Gastrocnemius medialis (tissue), 4 donors: ENCODE data around the gene ZMYM2. TPM values are rescaled to one million over a fixed set of nuclear protein-coding genes. Genes with fewer than 3 reads are reported as not detected.
"Not testable (repeated sequence)": the region's sequence is repeated elsewhere in the genome, so short reads cannot be mapped to it uniquely, and the experiment has no call there.

Experiments
- ATAC-seq, 2 donors: fragments of 150-250 bp; one replicate each; pipeline ENCODE4 v1.9.1; 2016
- DNase-seq, 2 donors: peaks; one replicate each; pipeline ENCODE4 v3.0.0-alpha.2; 2019
- H3K27ac ChIP-seq, 4 donors: fragments of 200-600 bp; sonication (generic); 1 replicate in 1 of 4; 2 replicates in 3 of 4; pipeline ENCODE4 v1.5.1; 2016 to 2018; ENCODE audit warnings: mild to moderate bottlenecking in 2 of 4, moderate library complexity in 1 of 4
- H3K27me3 ChIP-seq, 3 donors: fragments of 200-600 bp; sonication (generic) in 2 of 3; 1 replicate in 1 of 3; 2 replicates in 2 of 3; pipeline versions ENCODE4 v1.5.1 to v1.6.0; 2016 to 2019; ENCODE audit warnings: mild to moderate bottlenecking in 1 of 3, moderate library complexity in 1 of 3
- H3K36me3 ChIP-seq, 2 donors: fragments of 200-600 bp; sonication (generic) in 1 of 2; one replicate each; pipeline ENCODE4 v1.5.1; 2017 to 2018
- H3K4me1 ChIP-seq, 2 donors: fragments of 200-600 bp; sonication (generic) in 1 of 2; one replicate each; pipeline ENCODE4 v1.5.1; 2016 to 2017; ENCODE audit warnings: mild to moderate bottlenecking in 2 of 2
- H3K4me3 ChIP-seq, 4 donors: fragments of 200-600 bp; sonication (generic) in 3 of 4; 1 replicate in 1 of 4; 2 replicates in 3 of 4; pipeline ENCODE4 v1.5.1; 2016 to 2019; ENCODE audit warnings: mild to moderate bottlenecking in 2 of 4
- H3K9me3 ChIP-seq, 3 donors: fragments of 200-600 bp; sonication (generic) in 2 of 3; 1 replicate in 1 of 3; 2 replicates in 2 of 3; pipeline ENCODE4 v1.5.1; 2016 to 2019
- CTCF ChIP-seq, 5 experiments: fragments of 450-650 bp in 3 of 5; fragments of 200-600 bp in 2 of 5; sonication (generic) in 2 of 5; IDR thresholded peaks in 4 of 5; conservative IDR thresholded peaks in 1 of 5; 1 replicate in 4 of 5; 2 replicates in 1 of 5; pipeline ENCODE4 v1.5.1; 2016 to 2019; ENCODE audit warnings: antibody characterized with exemption in 5 of 5, mild to moderate bottlenecking in 3 of 5, moderate library complexity in 3 of 5
- POLR2A ChIP-seq, 2 donors: fragments of 450-650 bp; IDR thresholded peaks; one replicate each; pipeline ENCODE4 v1.6.1; 2017; ENCODE audit warnings: antibody characterized with exemption in 2 of 2, mild to moderate bottlenecking in 2 of 2, moderate library complexity in 2 of 2
- in situ Hi-C, 4 donors: fragments of 200-750 bp; cut with MboI; loops; one replicate each; pipeline versions ENCODE4 v1.15.0 to v1.8.0; 2017; ENCODE audit warnings: low sequenced_read_pairs in 4 of 4
- intact Hi-C: fragments of 100-400 bp; cut with DNase I; formaldehyde crosslinking; loops from one replicate; pipeline ENCODE4 v1.15.1; 2023; ENCODE audit warnings: low total_unique reads
- total RNA-seq, 4 donors: library from RNA; depleted of rRNA; stranded (reverse); fragments of >200 nt; gene quantifications; one replicate each; pipeline versions ENCODE4 v1.1.0 to v1.2.3, GENCODE V29; 2016

Gene ZMYM2
- total RNA-seq, 4 donors from 2014 or later = 35.3 to 58.4 (median 47.1) TPM

GRCh38 chr13:20028953-20029352 lies 70.4 kb downstream of the ZMYM2 start:
- Histone ChIP-seq H3K9me3 (no peaks in the 10 kb centered on the region), H3K4me3 (no peak overlapping the region), H3K27me3 (no peaks in the 10 kb centered on the region), H3K27ac (no peak overlapping the region), H3K4me1 (no peaks in the 10 kb centered on the region), H3K36me3 (peaks cover 0 to 47% of the 10 kb centered on the region in 2 donors)
- in situ Hi-C loops = no loop called here
- ATAC-seq = no peak
- TF ChIP-seq CTCF (IDR thresholded peaks at IDR 0.05 in 4 of 5, conservative IDR thresholded peaks at IDR 0.05 in 1 of 5) = no peak
- TF ChIP-seq POLR2A (IDR thresholded peaks at IDR 0.05) = no peak
- intact Hi-C loops = no loop called here
- no peak for DNase-seq

DNA sequence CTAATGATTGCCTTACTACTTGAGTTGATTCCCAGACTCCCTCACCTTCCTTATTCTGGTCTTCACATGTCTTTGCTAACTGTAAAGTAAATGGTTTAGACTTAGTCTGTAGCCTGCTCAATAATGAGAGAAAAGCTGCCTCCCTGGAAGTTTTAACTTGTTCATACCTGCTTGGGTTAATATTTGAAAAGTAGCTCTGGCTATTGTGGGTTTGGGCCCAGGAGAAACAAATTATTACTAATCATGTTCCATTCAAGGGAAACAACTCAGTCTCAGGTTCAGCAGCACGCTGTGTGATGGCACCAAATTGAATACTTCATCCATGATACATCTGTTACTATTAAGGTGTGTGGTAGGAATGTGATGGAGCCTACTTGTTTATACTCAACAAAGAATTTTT lies 75.0 kb downstream of the ZMYM2 start:
- DNase-seq = no peak
- Histone ChIP-seq H3K4me3 (no peak overlapping the region), H3K36me3 (peaks cover 0 to 70% of the 10 kb centered on the region in 2 donors)

DNA sequence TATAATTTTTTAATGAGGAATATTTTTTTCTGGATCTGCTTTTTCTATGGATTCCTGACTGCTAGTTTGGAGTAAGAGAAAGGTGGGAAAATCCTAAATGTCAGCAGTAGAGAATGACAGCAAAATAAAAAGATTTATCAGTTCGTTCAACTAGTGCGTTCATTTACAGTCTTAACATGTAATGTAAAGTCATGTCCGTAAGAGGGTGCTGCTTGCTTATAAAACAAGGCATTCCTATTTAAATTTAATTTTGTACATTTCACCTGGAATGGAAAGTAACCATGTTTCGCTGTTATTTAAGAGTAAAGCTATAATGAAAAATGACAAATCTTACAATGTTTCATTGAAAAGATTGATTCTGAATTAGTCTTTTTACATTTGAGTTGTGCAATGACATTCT lies 76.6 kb downstream of the ZMYM2 start:
- no peaks in the 10 kb centered on the region for H3K27me3 ChIP-seq
- no peaks in the 10 kb centered on the region for H3K9me3 ChIP-seq
- no peak overlapping the region for H3K27ac ChIP-seq
- no peak overlapping the region for H3K4me3 ChIP-seq
- in situ Hi-C loops (no loop called here), intact Hi-C loops (no loop called here)
- peaks cover 0 to 68% of the 10 kb centered on the region in 2 donors for H3K36me3 ChIP-seq
- TF ChIP-seq CTCF (IDR thresholded peaks at IDR 0.05 in 4 of 5, conservative IDR thresholded peaks at IDR 0.05 in 1 of 5) (no peak), POLR2A (IDR thresholded peaks at IDR 0.05) (no peak)
- H3K4me1 ChIP-seq = no peaks in the 10 kb centered on the region
- no peak for DNase-seq
- no peak for ATAC-seq

More for the DNA sequence above, 75.0 kb downstream of the ZMYM2 start:
- Histone ChIP-seq H3K27ac (no peak overlapping the region), H3K27me3 (no peaks in the 10 kb centered on the region), H3K9me3 (no peaks in the 10 kb centered on the region), H3K4me1 (no peaks in the 10 kb centered on the region)
- ATAC-seq = no peak
- intact Hi-C loops = no loop called here
- TF ChIP-seq POLR2A (IDR thresholded peaks at IDR 0.05) (no peak), CTCF (IDR thresholded peaks at IDR 0.05 in 4 of 5, conservative IDR thresholded peaks at IDR 0.05 in 1 of 5) (no peak)
- in situ Hi-C loops = no loop called here

DNA sequence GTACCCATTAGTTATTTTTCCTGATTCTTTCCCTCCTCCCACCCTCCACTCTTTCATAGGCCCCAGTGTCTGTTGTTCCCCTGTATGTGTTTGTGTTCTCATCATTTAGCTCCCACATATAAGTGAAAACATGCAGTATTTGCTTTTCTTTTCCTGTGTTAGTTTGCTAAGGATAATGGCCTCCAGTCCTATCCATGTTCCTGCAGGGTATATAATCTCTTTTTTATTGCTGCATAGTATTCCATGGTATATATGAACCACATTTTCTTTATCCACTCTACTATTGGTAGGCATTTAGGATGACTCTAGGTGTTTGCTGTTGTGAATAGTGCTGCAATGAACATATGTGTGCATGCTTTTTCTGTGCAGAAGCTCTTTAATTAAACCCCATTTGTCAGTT lies 79.4 kb downstream of the ZMYM2 start:
- Histone ChIP-seq H3K27me3 (no peaks in the 10 kb centered on the region), H3K36me3 (peaks cover 0 to 45% of the 10 kb centered on the region in 2 donors)
- intact Hi-C loops = no loop called here

DNA sequence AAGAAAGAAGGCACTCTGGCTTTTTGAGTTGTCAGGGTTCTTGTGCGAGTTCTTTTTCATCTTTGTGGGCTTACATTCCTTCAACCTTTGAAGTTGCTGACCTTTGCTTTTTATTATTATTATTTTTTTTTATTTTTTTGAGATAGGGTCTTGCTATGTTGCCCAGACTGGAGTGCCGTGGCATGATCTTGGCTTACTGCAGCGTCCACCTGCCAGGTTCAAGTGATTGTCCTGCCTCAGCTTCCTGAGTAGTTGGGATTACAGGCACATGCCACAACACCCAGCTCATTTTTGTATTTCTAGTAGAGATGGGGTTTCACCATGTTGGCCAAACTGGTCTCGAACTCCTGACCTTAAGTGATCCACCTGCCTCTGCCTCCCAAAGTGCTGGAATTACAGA lies 84.1 kb downstream of the ZMYM2 start:
- H3K4me1 ChIP-seq, H3K27ac ChIP-seq, DNase-seq, H3K4me3 ChIP-seq, H3K9me3 ChIP-seq, H3K27me3 ChIP-seq, H3K36me3 ChIP-seq, in situ Hi-C loops, ATAC-seq, intact Hi-C loops: not testable (repeated sequence)

More for the DNA sequence above, 79.4 kb downstream of the ZMYM2 start:
- Histone ChIP-seq H3K27ac (no peak overlapping the region), H3K9me3 (no peaks in the 10 kb centered on the region), H3K4me1 (peaks cover 0 to 5% of the 10 kb centered on the region in 2 donors), H3K4me3 (no peak overlapping the region)
- DNase-seq = no peak
- no peak for ATAC-seq
- TF ChIP-seq CTCF (IDR thresholded peaks at IDR 0.05 in 4 of 5, conservative IDR thresholded peaks at IDR 0.05 in 1 of 5) (no peak), POLR2A (IDR thresholded peaks at IDR 0.05) (no peak)
- in situ Hi-C loops = no loop called here
